ENCODE results near the gene GIPC1. TPM values are rescaled to one million over a fixed set of nuclear protein-coding genes. Genes with fewer than 3 reads are reported as not detected.

GIPC1 gene
- total RNA-seq, 1 donor = 155 TPM

DNA sequence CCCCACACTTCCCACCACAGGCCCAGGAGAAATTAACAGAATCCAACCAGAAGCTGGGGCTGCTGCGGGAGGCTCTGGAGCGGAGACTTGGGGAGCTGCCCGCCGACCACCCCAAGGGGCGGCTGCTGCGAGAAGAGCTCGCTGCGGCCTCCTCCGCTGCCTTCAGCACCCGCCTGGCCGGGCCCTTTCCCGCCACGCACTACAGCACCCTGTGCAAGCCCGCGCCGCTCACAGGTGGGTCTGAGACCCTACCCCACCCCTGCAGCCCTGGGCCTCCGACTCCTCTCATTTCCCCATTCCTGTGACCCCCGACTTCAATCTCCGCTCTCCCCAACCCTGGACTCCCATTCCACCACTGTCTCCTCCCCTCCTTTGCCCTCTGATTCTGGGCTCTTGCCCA, 45.1 kb downstream of the GIPC1 start:
- no peak for DNase-seq (ENCODE audit: low read depth)
- no peak overlapping the region for H3K4me3 ChIP-seq (ENCODE audit: low read depth, low read length)
- TF ChIP-seq, protein P1, sequence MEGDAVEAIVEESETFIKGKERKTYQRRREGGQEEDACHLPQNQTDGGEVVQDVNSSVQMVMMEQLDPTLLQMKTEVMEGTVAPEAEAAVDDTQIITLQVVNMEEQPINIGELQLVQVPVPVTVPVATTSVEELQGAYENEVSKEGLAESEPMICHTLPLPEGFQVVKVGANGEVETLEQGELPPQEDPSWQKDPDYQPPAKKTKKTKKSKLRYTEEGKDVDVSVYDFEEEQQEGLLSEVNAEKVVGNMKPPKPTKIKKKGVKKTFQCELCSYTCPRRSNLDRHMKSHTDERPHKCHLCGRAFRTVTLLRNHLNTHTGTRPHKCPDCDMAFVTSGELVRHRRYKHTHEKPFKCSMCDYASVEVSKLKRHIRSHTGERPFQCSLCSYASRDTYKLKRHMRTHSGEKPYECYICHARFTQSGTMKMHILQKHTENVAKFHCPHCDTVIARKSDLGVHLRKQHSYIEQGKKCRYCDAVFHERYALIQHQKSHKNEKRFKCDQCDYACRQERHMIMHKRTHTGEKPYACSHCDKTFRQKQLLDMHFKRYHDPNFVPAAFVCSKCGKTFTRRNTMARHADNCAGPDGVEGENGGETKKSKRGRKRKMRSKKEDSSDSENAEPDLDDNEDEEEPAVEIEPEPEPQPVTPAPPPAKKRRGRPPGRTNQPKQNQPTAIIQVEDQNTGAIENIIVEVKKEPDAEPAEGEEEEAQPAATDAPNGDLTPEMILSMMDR (IDR thresholded peaks at IDR 0.05; ENCODE audit: insufficient read depth, low read depth, low read length) = no peak

DNA sequence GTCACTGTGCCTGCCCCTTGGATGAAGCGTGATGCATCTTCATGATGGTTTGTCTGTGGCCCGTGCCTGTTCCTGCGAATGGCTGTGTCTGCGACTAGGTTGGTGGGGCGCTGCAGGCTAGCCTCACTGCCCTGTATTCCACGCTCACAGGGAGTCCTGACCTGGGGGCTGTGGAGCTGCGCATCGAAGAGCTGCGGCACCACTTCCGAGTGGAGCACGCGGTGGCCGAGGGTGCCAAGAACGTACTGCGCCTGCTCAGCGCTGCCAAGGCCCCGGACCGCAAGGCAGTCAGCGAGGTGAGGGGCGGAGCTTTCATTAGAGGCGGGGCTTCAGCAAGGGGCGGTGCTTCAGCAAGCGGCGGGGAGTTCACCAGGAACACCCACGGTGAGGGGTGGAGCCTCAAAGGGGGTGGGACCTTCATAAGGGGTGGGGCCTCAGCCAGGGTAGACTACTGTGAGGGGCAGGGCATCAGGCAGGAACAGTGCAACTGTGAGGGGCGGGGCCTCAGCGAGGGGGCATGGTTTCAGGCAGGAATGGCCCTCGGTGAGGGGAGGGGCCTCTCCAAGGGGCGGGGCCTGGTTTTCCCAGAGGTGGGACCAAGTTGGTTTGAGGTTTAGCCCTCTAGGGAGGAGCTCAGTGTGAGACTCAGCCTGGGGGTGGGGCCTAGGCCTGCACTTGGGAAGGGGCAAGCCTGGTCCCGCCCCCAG, 45.6 kb downstream of the GIPC1 start:
- TF ChIP-seq, protein P1 (IDR thresholded peaks at IDR 0.05; ENCODE audit: insufficient read depth, low read depth, low read length) = no peak
- peak; percentile 30 for DNase-seq (ENCODE audit: low read depth)
- H3K4me3 ChIP-seq (ENCODE audit: low read depth, low read length) = no peak overlapping the region

DNA sequence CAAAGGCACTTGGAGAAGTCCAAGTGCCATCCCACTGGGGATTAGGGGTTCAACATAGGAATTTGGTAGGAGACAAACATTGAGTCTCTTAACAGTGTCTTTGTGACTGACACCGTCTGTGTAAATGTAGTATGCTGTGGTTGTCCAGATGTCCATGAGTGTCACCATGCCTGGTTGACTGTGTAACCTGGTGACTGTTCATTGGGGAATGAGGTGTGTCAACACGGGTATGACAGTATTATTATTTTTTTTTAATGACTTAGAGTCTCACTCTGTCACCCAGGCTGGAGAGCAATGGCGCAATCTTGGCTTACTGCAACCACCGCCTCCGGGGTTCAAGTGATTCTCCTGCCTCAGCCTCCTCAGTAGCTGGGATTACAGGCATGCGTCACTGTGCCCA, 46.6 kb downstream of the GIPC1 start:
- TF ChIP-seq, protein P1 (IDR thresholded peaks at IDR 0.05; ENCODE audit: insufficient read depth, low read depth, low read length) = no peak
- no peak for DNase-seq (ENCODE audit: low read depth)
- no peak overlapping the region for H3K4me3 ChIP-seq (ENCODE audit: low read depth, low read length)

DNA sequence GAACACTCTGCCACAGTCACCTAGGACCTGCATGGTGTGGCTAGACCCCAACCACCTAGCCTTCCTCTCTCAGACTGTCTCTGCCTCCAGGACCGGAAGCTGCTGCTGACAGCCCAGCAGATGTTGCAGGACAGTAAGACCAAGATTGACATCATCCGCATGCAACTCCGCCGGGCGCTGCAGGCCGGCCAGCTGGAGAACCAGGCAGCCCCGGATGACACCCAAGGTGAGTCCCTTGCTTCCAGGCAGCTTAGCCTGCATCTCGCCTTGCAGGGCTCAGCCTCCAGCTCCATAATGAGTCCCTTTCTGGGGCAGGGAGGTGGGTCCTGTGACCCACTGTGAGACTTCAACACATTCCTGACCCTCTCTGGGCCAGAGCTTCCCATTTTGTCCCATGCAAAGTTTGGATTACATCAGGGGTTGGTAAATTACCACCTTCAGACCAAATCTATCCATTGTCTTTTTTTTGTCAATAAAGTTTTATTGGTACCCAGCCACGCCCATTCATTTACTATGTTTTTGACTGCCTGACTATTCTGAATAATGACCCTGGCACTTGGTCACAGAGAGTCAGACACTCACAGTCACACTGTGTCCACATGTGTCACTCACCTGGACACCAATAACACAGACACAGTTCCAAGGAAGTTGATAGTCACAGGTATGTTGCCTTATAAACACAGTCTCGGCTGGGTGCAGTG, 49.4 kb downstream of the GIPC1 start:
- no peak for DNase-seq (ENCODE audit: low read depth)
- TF ChIP-seq, protein P1 (IDR thresholded peaks at IDR 0.05; ENCODE audit: insufficient read depth, low read depth, low read length) = no peak
- H3K4me3 ChIP-seq (ENCODE audit: low read depth, low read length) = no peak overlapping the region

DNA sequence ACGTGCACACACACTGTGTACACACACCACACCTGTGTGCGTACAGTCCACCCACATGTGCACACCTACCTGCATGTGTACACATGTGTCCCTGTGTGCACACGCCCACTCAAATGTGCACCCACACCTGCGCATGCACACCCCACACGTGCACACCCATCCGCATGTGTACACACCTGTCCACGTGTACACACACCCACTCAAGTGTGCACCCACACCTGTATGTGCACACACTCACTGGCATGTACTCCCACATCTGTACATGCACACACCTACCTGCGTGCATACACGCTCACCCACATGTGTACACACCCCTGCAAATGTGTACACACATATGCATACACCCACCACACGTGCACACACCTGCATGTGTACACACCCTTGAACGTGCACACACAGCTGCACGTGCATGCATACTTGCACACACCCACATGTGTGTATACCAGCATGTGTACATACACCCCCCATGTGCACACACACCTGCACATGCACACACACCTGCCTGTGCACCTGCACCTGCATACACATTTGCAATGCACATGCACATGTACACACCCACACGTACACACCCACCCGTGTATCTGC, 52.2 kb downstream of the GIPC1 start:
- TF ChIP-seq, protein P1 (IDR thresholded peaks at IDR 0.05; ENCODE audit: insufficient read depth, low read depth, low read length) = no peak
- no peak for DNase-seq (ENCODE audit: low read depth)
- H3K4me3 ChIP-seq (ENCODE audit: low read depth, low read length) = no peak overlapping the region

DNA sequence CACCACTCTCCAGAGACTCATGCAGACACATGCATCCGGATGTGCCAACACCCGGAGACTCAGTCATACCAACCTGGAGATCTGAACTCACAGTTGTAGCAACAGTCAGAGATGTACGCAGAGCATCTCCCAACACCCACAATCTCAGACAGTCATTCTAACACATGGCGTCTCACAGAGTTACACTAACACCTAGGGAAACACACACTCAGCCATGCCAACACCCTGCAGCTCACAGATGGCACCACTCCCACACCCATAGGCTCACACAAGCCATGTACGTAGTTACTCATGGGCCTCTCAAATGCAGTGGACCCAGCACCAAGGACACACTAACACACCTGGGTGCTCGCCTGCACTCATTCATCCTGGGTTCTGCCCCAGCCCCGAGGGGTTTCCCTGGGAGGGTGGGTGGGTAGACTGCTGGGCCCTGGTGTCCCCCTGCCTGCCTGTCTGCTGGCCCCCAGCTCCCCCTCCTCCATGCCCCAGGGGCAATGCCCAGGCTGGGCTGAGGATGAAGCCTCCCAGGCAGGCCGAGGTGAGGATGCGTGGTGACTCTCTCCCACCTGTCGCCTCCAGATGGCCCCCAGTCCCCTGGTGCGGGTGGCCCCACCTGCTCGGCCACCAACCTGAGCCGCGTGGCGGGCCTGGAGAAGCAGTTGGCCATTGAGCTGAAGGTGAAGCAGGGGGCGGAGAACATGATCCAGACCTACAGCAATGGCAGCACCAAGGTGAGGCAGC, 52.9 kb downstream of the GIPC1 start:
- TF ChIP-seq, protein P1 (IDR thresholded peaks at IDR 0.05; ENCODE audit: insufficient read depth, low read depth, low read length) = no peak
- no peak overlapping the region for H3K4me3 ChIP-seq (ENCODE audit: low read depth, low read length)
- DNase-seq (ENCODE audit: low read depth) = no peak
